GM19372 (cell line): ENCODE results near the gene FNDC7.
"Not testable (repeated sequence)": the region's sequence is repeated elsewhere in the genome, so short reads cannot be mapped to it uniquely, and the experiment has no call there.

ENCODE experiments used
- ATAC-seq: cut with Tn5 transposase; IDR thresholded peaks from one replicate; pipeline ENCODE4 v1.9.1; 2021; ENCODE audit warnings: mild to moderate bottlenecking, low read depth, moderate library complexity; ENCODE audit not compliant: unreplicated experiment

The FNDC7 gene

GRCh38 chr1:108712606-108713150 is at the start of gene FNDC7:
TSS of gene FNDC7 (plus strand) at chr1:108712908. CDS start at chr1:108712934, 26 bp downstream.
- no peak for ATAC-seq

GRCh38 chr1:108663074-108663473 is 49.6 kb upstream of the FNDC7 start:
- no peak for ATAC-seq

GRCh38 chr1:108664481-108664880 is 48.2 kb upstream of the FNDC7 start:
- ATAC-seq: no peak

GRCh38 chr1:108665067-108665466 is 47.6 kb upstream of the FNDC7 start:
- ATAC-seq: no peak

GRCh38 chr1:108665771-108666170 is 46.9 kb upstream of the FNDC7 start:
- ATAC-seq: no peak

GRCh38 chr1:108667422-108667821 is 45.3 kb upstream of the FNDC7 start:
- not testable (repeated sequence) for ATAC-seq

- ATAC-seq: no peak
Observed at GRCh38 chr1:108668777-108669176, 43.9 kb upstream of the FNDC7 start.

- no peak for ATAC-seq
Observed at GRCh38 chr1:108669679-108670078, 43.0 kb upstream of the FNDC7 start.

GRCh38 chr1:108670131-108670773 is 42.5 kb upstream of the FNDC7 start:
- no peak for ATAC-seq

GRCh38 chr1:108671143-108671542 is 41.6 kb upstream of the FNDC7 start:
- no peak for ATAC-seq

GRCh38 chr1:108678706-108679105 is 34.0 kb upstream of the FNDC7 start:
- no peak for ATAC-seq

GRCh38 chr1:108679586-108680213 is 33.0 kb upstream of the FNDC7 start:
- ATAC-seq: no peak

GRCh38 chr1:108681701-108682100 is 31.0 kb upstream of the FNDC7 start:
- not testable (repeated sequence) for ATAC-seq

- no peak for ATAC-seq
Observed at GRCh38 chr1:108685529-108685928, 27.2 kb upstream of the FNDC7 start.

GRCh38 chr1:108686614-108687313 is 25.9 kb upstream of the FNDC7 start:
- no peak for ATAC-seq

GRCh38 chr1:108691128-108691941 is 21.4 kb upstream of the FNDC7 start:
- ATAC-seq: no peak

- peak; percentile 91 for ATAC-seq
Observed at GRCh38 chr1:108691942-108692723, 20.6 kb upstream of the FNDC7 start, which contains the start of gene PRPF38B. TSS of gene PRPF38B (plus strand) at chr1:108692310. CDS start at chr1:108692592, 282 bp downstream.

GRCh38 chr1:108692724-108693655 is 19.7 kb upstream of the FNDC7 start:
- ATAC-seq: peak; percentile 39

- ATAC-seq: no peak
Observed at GRCh38 chr1:108695535-108695934, 17.2 kb upstream of the FNDC7 start.
